Measurements from ENCODE around the gene RNU7-1.

The RNU7-1 gene

GRCh38 chr12:6960593-6961277, 17.1 kb downstream of the RNU7-1 start:
- DNase-seq: peak; percentile 29
- peaks cover 12% of the 10 kb centered on the region for H3K36me3 ChIP-seq (replicated peaks)
- TF ChIP-seq CTCF (IDR thresholded peaks at IDR 0.05; ENCODE audit: low read depth, low read length, missing control alignments): peak; percentile 44
- H3K27ac ChIP-seq: no peak overlapping the region
- H3K27me3 ChIP-seq (replicated peaks): no peaks in the 10 kb centered on the region
- no peak overlapping the region for H3K4me3 ChIP-seq (ENCODE audit: low read depth, low read length)
- in situ Hi-C loops (cut with HindIII; ENCODE audit: low pct_ligation_motif_present, low sequenced_read_pairs): no loop called here

GRCh38 chr12:6961278-6961694, 17.7 kb downstream of the RNU7-1 start:
- DNase-seq: no peak
- H3K4me3 ChIP-seq (ENCODE audit: low read depth, low read length): peak overlapping the region; percentile 45
- peak overlapping the region; percentile 31 for H3K27ac ChIP-seq
- H3K36me3 ChIP-seq (replicated peaks): peaks cover 18% of the 10 kb centered on the region
- in situ Hi-C loops (cut with HindIII; ENCODE audit: low pct_ligation_motif_present, low sequenced_read_pairs): no loop called here
- H3K27me3 ChIP-seq (replicated peaks): no peaks in the 10 kb centered on the region
- TF ChIP-seq CTCF (IDR thresholded peaks at IDR 0.05; ENCODE audit: low read depth, low read length, missing control alignments): no peak

GRCh38 chr12:6961695-6962284, 18.2 kb downstream of the RNU7-1 start:
- in situ Hi-C loops (cut with HindIII; ENCODE audit: low pct_ligation_motif_present, low sequenced_read_pairs): no loop called here
- H3K36me3 ChIP-seq (replicated peaks): peaks cover 23% of the 10 kb centered on the region

GRCh38 chr12:6962285-6963015, 18.8 kb downstream of the RNU7-1 start:
- Histone ChIP-seq H3K4me3 (ENCODE audit: low read depth, low read length) (no peak overlapping the region), H3K36me3 (replicated peaks) (peaks cover 29% of the 10 kb centered on the region), H3K27ac (peak overlapping the region; percentile 31), H3K27me3 (replicated peaks) (no peaks in the 10 kb centered on the region)
- no peak for TF ChIP-seq CTCF (IDR thresholded peaks at IDR 0.05; ENCODE audit: low read depth, low read length, missing control alignments)
- in situ Hi-C loops (cut with HindIII; ENCODE audit: low pct_ligation_motif_present, low sequenced_read_pairs): no loop called here
- no peak for DNase-seq

More at GRCh38 chr12:6961695-6962284, 18.2 kb downstream of the RNU7-1 start:
- peak; percentile 74 for DNase-seq
- Histone ChIP-seq H3K27ac (peak overlapping the region; percentile 31), H3K4me3 (ENCODE audit: low read depth, low read length) (peak overlapping the region; percentile 45), H3K27me3 (replicated peaks) (no peaks in the 10 kb centered on the region)
- peak; percentile 78 for TF ChIP-seq CTCF (IDR thresholded peaks at IDR 0.05; ENCODE audit: low read depth, low read length, missing control alignments)

- no peak for DNase-seq
Observed at GRCh38 chr12:6963016-6963731, 19.6 kb downstream of the RNU7-1 start.

More at GRCh38 chr12:6963016-6963731, 19.6 kb downstream of the RNU7-1 start:
- peaks cover 36% of the 10 kb centered on the region for H3K36me3 ChIP-seq (replicated peaks)
- in situ Hi-C loops (cut with HindIII; ENCODE audit: low pct_ligation_motif_present, low sequenced_read_pairs): no loop called here
- no peak overlapping the region for H3K4me3 ChIP-seq (ENCODE audit: low read depth, low read length)
- H3K27ac ChIP-seq: no peak overlapping the region
- no peaks in the 10 kb centered on the region for H3K27me3 ChIP-seq (replicated peaks)
- TF ChIP-seq CTCF (IDR thresholded peaks at IDR 0.05; ENCODE audit: low read depth, low read length, missing control alignments): no peak

All from brain microvascular endothelial cell (primary cell).